NCI-H1694 (cell line): Measurements from ENCODE around the gene FAM90A1.
"Not testable (repeated sequence)": the region's sequence is repeated elsewhere in the genome, so short reads cannot be mapped to it uniquely, and the experiment has no call there.

Source experiments
- DNase-seq: peaks from one replicate; lab custom pipeline; 2025; lab: John Stamatoyannopoulos, UW

FAM90A1 gene

GRCh38 chr12:8226992-8227731 is at the start of gene FAM90A1:
Gene FAM90A1 (minus strand): TSS chr12:8227618. CDS start chr12:8224832, 2,786 bp downstream.
- DNase-seq, result not testable (repeated sequence)

GRCh38 chr12:8276397-8276796 is 49.0 kb upstream of the FAM90A1 start:
- not testable (repeated sequence) for DNase-seq

GRCh38 chr12:8266706-8267105 is 39.3 kb upstream of the FAM90A1 start:
- not testable (repeated sequence) for DNase-seq

- not testable (repeated sequence) for DNase-seq
Observed at GRCh38 chr12:8264236-8264635, 36.8 kb upstream of the FAM90A1 start.

- DNase-seq, result not testable (repeated sequence)
Observed at GRCh38 chr12:8261111-8261554, 33.7 kb upstream of the FAM90A1 start.

GRCh38 chr12:8256356-8256755 is 28.9 kb upstream of the FAM90A1 start:
- not testable (repeated sequence) for DNase-seq

GRCh38 chr12:8254705-8255104 is 27.3 kb upstream of the FAM90A1 start:
- not testable (repeated sequence) for DNase-seq

- not testable (repeated sequence) for DNase-seq
Observed at GRCh38 chr12:8252056-8252818, 24.8 kb upstream of the FAM90A1 start.

- DNase-seq, result not testable (repeated sequence)
Observed at GRCh38 chr12:8251616-8252015, 24.2 kb upstream of the FAM90A1 start.

GRCh38 chr12:8246941-8247535 is 19.6 kb upstream of the FAM90A1 start:
- not testable (repeated sequence) for DNase-seq

- DNase-seq, result not testable (repeated sequence)
Observed at GRCh38 chr12:8243682-8244161, 16.3 kb upstream of the FAM90A1 start.

- DNase-seq, result not testable (repeated sequence)
Observed at GRCh38 chr12:8242880-8243681, 15.7 kb upstream of the FAM90A1 start.

GRCh38 chr12:8242622-8242879 is 15.1 kb upstream of the FAM90A1 start:
- DNase-seq, result not testable (repeated sequence)

- DNase-seq, result not testable (repeated sequence)
Observed at GRCh38 chr12:8241917-8242621, 14.7 kb upstream of the FAM90A1 start.

- not testable (repeated sequence) for DNase-seq
Observed at GRCh38 chr12:8240340-8241114, 13.1 kb upstream of the FAM90A1 start.

GRCh38 chr12:8237031-8237430 is 9.6 kb upstream of the FAM90A1 start:
- not testable (repeated sequence) for DNase-seq

GRCh38 chr12:8235316-8236157 is 8.1 kb upstream of the FAM90A1 start:
- not testable (repeated sequence) for DNase-seq

GRCh38 chr12:8234746-8235145 is 7.3 kb upstream of the FAM90A1 start:
- DNase-seq, result not testable (repeated sequence)

- not testable (repeated sequence) for DNase-seq
Observed at GRCh38 chr12:8233935-8234495, 6.6 kb upstream of the FAM90A1 start.
